Medulla oblongata (tissue), 1 donor: Measurements from ENCODE around the gene NUDT11.
"Not testable (repeated sequence)": the region's sequence is repeated elsewhere in the genome, so short reads cannot be mapped to it uniquely, and the experiment has no call there.

Experiments
- DNase-seq: peaks from one replicate; pipeline ENCODE4 v3.0.0-alpha.2; 2015; ENCODE audit errors: extremely low spot score

NUDT11 gene

DNA sequence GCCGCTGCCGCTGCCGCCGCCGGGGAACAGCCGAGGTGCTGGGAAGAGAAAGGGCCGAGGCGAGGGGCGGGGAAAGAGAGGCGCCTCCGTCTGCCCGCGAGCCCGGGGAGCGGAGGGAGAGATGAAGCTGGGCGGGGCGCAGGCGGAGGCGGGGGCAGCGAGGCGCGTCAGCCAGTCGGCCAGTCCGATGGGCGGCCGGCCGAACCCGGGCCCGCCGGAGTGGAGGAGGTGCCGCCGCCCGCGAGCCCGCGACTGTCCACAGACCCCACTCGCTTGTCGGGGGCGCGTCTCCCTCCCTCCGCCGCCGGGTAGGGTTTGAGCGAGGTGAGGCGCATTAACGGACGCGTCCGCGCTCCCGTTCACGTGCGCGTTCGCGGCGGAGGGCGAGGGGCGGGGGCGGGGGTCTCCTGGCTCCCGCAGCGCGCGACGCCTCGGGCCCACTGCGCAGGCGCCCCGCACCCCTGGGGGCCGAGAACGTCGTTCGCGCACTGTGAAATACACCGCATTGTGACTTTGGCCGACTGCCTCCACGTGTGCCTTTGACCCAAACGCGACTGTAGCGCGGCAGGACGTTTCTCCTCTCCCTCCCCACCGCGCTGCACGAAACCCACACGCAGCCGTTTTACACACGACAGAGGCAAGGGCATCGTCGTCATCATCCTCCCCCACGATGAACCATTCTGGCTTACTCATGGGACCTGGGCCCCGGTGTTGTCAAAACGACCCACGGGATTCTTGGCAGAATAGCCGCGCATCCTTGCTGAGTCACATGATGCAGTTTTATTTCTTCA is at the start of gene NUDT11:
Gene NUDT11 (minus strand): TSS at position 92 of the 791 bp plus-strand sequence. CDS start 148 bp downstream, outside the sequence.
- peak; percentile 3 for DNase-seq

DNA sequence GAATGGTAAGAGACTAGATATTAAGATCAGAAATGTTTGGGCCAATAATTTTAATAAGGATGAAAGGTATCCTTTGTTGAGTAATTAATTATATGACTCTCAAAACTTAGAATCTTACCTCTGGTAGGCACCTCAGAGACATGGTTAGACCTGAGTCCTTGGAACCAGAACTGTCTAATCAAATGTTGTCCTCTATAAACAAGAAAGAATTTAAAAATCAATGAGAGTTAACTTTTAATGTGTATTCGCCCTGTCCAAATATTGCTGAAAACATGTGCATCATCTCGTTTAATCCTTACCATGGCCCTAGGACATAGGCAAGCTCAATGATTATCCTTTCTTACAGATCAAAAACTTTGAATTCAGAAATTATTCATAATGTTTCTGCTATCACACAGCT is 24.0 kb upstream of the NUDT11 start:
- DNase-seq, result no peak

DNA sequence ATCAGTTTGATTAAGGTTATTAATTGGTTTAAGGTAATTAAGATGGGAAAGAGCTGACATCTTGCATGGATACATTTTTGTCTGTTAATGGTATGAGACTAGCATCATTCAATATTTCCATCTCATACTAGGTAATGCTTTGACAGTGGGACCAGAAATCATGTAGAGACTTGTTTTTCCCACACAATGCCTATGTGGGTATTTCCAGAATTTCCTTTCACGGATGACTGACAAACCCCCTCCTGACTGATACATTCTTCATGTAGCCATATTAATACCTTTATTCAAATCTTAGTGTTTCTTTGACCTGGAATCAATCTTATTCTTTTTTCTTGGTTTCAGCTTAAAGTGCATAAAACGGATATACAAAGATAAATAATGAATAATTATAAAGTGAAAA is 22.7 kb upstream of the NUDT11 start:
- DNase-seq, result not testable (repeated sequence)

DNA sequence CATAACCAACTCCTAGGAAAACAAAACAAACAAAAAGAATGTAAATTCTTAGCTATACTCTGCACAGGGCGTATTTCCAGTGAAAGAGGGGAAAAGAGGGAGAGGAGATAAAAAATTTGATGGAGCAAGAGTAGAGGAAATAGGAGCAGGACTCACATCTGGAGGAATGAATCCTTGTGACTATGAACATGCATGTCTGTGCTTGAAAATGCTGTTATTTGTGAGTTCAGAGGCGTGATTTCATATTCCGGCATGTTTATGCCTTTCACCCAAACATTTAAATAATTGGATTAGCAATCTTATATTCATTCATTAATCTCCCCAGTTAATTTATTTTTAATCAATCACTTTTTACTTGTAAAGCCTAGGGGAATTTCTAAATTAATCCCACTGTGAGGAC is 11.2 kb upstream of the NUDT11 start:
- DNase-seq, result no peak

DNA sequence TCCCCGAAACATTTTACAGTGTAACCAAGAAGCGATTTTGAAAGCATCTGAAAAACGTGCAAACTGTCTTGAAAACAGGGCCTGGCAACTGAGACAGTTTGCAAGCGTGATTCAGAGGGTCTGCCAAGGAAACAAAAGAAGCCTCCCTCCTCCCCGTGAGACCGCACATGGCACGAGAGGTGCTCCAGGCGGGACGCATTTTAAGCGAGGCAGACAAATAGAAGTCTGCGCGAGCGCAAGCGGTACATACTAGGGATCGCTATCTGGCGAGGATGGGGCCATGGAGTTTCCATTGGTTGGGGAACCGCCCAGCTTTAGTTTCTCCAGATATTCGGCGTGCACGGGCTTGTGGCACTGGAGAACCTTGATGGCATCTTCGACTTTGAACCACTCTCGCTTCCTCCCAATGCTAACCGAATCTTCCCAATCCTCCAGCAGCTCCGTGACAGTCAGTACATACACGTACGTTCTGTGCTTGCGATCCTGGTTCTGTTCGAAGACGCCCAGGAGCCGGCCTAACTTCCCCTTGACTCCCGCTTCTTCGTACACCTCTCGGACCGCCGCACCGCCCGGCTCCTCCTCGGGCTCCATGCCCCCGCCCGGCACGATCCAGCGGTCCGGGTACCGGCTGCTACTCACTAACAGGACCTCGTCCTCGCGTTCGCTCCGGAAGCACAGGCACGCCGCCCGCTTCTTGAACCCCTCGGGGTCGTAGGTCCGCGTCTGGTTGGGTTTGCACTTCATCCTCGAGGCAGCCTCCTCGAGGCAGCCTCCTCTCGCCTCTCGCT is 497 bp downstream of the NUDT11 start:
- not testable (repeated sequence) for DNase-seq

DNA sequence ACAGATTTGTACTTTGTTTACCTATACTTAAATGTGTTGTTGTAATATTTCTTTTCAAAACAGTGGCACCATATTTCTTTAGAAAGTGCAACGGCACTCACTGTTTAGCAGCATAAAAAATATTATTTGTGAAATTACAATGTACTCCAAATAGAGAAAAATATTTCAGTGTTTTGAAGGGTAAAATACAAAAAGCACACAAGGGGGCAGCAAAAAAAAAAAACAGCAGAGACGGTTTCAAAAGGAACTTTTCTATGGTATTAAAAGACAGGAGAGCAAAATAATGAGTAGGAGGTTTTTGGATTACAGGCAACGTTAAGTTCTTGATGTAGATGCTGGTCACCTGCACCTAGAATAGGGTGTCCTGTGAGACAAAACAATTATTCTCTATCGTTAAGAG is 2.0 kb downstream of the NUDT11 start:
- no peak for DNase-seq

DNA sequence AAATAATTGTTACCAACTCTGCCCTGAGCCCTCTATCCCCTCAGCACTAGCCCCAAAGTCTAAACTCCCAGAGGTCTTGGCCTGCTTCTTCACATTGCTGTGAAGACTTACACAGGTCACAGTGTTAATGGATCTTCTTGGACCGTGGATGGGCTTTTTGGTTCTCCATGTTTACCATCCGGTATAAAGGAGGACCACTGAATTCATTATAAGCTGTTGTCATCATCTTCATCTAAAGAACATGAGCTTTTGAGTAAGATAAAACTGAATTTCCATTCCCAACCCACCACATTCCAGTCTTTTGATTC is 8.5 kb downstream of the NUDT11 start:
- DNase-seq, result no peak

DNA sequence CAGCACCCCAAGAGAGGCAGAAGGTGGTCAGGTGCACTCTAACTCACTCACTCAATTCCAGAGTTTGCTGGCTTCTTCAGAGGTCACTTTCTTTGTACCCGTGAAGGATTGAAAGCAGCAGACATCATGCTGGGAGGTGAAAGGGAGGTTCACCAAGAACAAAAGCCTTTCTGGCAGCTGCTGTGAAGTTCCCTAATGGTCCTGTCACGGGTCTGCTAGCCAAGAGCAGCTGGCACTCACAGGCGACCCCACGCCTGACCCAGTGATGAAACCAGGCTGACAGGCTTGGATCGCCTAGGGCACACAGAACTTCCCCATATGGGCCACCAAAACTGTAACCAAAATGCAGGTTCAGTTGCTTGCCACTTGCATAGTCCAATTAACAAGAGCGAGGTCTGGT is 11.8 kb downstream of the NUDT11 start:
- peak; percentile 2 for DNase-seq

DNA sequence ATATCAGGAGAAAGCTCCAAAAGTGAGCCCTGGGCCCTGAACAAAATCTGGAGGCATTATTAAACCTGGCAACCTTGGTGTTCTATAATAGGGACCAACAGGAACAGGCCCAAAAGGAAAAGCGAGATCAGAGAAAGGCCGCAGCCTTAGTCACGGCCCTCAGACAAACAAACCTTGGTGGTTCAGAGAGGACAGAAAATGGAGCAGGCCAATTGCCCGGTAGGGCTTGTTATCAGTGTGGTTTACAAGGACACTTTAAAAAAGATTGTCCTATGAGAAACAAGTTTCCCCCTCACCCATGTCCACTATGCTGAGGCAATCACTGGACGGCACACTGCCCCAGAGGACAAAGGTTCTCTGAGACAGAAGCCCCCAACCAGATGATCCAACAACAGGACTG is 14.0 kb downstream of the NUDT11 start:
- not testable (repeated sequence) for DNase-seq

DNA sequence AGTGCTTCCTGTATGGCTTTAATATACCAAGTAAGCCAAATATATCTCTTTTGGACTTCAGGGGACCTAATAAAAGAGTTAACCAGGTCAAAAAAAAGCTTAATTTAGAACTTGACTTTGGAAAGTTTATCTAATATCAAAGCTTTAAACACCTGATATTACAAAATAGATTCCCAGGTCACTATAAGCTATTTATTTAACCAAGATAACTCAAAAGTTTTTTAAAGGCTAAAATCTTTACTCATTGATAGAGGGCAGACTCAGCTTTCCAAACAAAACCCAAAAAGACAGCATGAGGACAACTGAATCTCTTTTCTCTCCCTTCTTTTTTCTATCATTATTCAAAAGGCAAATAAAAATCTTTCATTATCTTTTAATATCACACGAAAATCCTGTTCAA is 19.5 kb downstream of the NUDT11 start:
- no peak for DNase-seq

DNA sequence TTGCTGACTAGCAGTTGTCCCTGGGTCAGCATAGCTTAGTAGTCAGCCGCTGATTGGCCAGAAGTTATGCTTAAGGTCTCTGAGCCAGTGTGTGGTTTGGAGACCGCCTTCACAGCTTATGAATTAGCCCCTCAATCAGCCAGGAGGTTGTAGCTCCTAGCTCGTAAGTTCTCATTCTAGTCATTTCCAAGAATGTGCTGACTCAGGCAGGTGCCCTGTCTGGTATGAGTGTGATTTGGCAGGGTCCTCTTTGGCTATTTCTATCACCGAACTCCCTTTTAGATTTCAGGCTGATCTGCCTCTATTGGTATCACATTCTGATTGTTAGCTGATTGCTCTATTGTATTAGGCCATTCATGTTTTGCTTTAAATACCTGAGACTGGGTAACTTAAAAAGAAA is 33.1 kb downstream of the NUDT11 start:
- no peak for DNase-seq

DNA sequence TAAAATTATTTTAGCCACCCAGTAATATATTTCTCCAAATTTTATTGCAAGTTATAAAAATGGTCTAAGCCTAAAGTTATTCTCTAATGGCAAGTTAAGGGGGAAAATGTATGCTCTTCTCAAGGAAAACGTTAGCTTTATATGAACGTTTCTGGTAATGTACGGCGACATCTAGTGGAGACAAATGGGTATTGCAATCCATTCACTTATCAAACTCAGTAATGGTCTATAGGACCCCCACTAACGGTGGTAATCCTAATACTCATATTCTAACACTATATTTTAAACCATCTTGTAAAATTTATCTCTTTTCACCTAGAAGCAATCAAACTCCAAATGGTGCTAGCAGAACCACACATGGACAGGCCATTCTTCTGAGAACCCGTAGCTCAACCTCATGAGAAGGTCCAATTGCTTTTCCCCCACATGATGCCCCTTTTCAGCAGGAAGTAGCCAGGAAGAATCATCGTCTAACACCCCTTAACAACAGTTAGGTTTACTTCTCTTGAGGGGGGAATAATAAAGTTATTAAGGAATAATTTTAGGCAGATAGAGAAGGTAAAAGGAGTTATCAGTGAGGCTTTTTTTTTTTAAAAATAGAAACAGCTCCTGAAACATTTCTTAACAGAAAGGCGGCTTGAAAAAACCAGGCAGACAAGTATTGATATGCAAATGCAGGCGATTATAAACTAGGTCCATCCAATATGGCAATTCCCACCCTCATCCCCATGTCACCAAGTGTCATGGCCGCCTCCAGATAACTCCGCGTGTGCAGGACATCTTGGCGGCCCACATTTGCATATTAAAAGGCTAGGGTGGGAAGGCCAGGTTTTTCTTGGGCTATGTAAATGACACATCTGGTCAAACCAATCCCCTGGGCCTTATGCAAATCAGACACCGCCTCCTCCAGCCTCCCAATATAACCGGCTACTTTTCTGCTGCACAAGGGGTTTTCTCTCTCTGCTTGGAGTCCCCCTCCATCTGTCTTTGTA is 35.0 kb downstream of the NUDT11 start:
- DNase-seq, result peak; percentile 25

DNA sequence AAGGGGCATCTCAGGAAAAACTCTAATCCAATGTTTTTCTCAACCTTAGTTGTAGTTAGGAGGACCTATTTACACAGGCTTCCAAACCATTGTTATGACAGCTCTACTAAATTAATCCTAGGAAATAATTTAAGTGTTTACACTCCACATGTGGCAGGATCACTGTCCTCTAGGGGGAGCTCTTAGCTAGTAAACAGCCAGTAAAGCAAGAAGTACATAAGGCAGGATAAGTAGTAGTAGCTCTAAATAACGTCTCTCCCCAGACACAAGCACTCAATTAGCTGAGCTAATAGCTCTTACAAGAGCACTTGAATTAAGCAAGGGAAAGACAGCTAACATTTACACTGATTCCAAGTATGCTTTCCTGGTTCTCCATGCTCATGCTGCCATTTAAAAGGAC is 37.3 kb downstream of the NUDT11 start:
- DNase-seq, result no peak

DNA sequence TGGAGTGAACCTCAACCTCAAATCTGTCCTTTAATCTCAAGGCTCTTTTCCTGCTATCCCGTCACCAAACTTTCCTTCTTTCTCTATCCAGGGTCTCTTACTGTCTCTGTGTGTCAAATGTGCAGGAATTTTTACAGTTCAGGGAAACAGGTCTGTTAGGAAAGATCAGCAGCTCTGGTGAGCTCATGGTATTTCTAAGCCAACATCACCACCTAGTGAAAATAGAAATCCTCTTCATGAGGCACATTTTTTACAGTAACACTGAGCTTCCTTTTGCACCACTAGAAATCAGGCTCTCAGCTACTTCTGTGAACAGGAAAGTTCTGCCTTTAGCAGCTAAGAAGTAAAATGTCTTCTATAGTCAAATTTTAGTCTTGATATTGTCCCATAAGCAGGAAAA is 39.6 kb downstream of the NUDT11 start:
- DNase-seq, result no peak

DNA sequence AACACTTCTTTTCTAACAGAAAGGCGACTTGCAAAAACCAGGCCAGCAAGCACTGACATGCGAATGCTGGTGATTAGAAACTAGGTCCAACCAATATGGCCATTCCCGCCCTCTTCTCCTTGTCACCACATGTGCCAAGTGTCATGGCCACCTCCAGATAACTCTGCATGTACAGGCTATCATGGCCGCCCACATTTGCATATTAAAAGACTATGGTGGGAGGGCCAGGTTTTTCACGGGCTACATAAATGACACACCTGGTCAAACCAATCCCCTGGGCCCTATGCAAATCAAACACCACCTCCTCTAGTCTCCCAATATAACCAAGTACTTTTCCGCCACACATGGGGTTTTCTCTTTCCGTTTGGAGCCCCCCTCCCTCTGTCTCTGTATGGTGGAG is 40.1 kb downstream of the NUDT11 start:
- DNase-seq, result no peak

DNA sequence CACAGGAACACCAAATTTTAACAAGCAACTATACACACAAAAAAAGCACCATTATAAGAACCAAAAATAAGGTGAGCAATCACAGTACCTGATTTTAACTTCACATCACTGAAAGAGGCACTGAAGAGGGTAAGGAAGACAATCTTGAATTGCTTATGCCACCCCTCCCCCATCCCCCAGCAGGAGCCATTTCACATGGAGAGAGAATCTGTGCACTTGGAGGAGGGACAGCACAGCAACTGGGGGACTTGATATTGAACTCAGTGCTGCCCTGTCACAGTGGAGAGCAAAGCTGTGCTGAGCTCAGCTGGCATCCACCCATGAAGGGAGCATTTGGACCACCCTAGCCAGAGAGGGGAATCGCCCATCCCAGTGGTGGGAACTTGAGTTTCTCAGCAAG is 56.0 kb downstream of the NUDT11 start:
- DNase-seq, result no peak
